GM06990 (cell line): Measurements from ENCODE around the gene ASTE1.

Experiments
- DNase-seq: peaks from one replicate; pipeline ENCODE4 v3.0.0-alpha.2; 2011; ENCODE audit not compliant: insufficient read length; ENCODE audit errors: extremely low read depth
- H3K27me3 ChIP-seq: replicated peaks from 2 replicates; pipeline ENCODE4 v1.6.0; 2011; ENCODE audit warnings: low read length; ENCODE audit not compliant: control insufficient read depth, insufficient read depth
- H3K36me3 ChIP-seq: 2 replicates; pipeline ENCODE4 v1.5.1; 2011; ENCODE audit warnings: low read length; ENCODE audit not compliant: control insufficient read depth, insufficient read depth
- H3K4me3 ChIP-seq: replicated peaks from 2 replicates; pipeline ENCODE4 v1.5.1; 2011; ENCODE audit warnings: low read depth, mild to moderate bottlenecking, control low read depth, low read length
- TF ChIP-seq, protein P1 (sequence below): IDR thresholded peaks from 2 replicates; pipeline ENCODE4 v1.5.1; 2011; ENCODE audit warnings: low read length, control low read depth, mild to moderate bottlenecking, inconsistent platforms; ENCODE audit not compliant: insufficient read depth, poor library complexity, severe bottlenecking

Gene ASTE1, protein sequence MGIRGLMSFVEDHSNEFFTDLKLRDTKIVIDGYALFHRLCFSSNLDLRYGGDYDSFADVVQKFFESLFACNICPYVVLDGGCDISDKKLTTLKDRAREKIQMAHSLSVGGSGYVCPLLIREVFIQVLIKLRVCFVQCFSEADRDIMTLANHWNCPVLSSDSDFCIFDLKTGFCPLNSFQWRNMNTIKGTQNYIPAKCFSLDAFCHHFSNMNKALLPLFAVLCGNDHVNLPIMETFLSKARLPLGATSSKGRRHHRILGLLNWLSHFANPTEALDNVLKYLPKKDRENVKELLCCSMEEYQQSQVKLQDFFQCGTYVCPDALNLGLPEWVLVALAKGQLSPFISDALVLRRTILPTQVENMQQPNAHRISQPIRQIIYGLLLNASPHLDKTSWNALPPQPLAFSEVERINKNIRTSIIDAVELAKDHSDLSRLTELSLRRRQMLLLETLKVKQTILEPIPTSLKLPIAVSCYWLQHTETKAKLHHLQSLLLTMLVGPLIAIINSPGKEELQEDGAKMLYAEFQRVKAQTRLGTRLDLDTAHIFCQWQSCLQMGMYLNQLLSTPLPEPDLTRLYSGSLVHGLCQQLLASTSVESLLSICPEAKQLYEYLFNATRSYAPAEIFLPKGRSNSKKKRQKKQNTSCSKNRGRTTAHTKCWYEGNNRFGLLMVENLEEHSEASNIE

DNA sequence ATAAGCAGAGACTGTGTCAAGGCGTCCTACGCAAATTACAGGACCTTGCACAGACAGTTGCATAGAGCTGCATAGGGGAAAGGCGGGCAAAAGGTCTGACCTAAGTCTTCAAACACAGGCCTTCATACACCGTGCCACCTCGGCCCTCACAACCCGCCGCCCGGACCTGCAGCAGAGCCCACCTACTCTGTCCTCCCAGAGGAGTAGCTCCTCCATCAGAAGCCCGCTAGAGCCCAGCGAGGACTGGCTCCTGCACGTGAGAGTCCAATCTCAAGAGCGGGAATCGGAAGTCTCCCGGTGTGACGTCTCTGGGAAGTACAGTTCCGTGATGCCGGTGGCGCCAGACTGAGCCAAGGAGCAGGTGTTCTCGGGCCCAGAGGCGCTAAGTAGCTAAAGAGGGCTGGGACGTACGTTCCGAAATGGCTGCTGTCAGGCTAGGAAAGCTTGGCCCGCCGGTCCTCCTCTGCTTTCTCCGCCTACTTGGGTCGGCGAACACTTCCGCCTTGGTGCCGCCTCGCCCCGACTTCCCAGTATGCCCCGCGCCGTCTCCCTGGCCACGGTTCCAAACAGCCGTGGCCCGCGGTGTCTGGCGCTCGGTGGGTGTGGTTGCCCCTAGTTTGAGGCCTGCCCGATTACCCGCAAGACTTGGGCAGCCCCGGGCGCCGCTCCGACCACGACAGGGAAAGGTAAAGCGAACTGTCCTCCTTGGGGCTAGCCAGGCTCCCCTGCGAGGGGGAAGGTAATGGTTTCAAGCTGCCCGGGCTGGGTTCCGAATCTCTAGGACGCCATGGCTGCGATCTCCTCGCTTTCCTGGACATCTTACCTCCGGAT, at the start of gene ASTE1, which contains the start of gene NEK11:
ASTE1 (minus strand) TSS at position 505 of the 831 bp plus-strand sequence. CDS start 1,519 bp downstream, outside the sequence.
NEK11 (plus strand) TSS at position 557 of the 831 bp plus-strand sequence. CDS start 2,832 bp downstream, outside the sequence.
- Histone ChIP-seq H3K36me3 (no peaks in the 10 kb centered on the region; the same call in 1 of the 2 replicates), H3K27me3 (no peaks in the 10 kb centered on the region), H3K4me3 (peak within 1 kb of the TSS; percentile 93)
- TF ChIP-seq, protein P1, sequence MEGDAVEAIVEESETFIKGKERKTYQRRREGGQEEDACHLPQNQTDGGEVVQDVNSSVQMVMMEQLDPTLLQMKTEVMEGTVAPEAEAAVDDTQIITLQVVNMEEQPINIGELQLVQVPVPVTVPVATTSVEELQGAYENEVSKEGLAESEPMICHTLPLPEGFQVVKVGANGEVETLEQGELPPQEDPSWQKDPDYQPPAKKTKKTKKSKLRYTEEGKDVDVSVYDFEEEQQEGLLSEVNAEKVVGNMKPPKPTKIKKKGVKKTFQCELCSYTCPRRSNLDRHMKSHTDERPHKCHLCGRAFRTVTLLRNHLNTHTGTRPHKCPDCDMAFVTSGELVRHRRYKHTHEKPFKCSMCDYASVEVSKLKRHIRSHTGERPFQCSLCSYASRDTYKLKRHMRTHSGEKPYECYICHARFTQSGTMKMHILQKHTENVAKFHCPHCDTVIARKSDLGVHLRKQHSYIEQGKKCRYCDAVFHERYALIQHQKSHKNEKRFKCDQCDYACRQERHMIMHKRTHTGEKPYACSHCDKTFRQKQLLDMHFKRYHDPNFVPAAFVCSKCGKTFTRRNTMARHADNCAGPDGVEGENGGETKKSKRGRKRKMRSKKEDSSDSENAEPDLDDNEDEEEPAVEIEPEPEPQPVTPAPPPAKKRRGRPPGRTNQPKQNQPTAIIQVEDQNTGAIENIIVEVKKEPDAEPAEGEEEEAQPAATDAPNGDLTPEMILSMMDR: no peak
- DNase-seq: peak; percentile 86

DNA sequence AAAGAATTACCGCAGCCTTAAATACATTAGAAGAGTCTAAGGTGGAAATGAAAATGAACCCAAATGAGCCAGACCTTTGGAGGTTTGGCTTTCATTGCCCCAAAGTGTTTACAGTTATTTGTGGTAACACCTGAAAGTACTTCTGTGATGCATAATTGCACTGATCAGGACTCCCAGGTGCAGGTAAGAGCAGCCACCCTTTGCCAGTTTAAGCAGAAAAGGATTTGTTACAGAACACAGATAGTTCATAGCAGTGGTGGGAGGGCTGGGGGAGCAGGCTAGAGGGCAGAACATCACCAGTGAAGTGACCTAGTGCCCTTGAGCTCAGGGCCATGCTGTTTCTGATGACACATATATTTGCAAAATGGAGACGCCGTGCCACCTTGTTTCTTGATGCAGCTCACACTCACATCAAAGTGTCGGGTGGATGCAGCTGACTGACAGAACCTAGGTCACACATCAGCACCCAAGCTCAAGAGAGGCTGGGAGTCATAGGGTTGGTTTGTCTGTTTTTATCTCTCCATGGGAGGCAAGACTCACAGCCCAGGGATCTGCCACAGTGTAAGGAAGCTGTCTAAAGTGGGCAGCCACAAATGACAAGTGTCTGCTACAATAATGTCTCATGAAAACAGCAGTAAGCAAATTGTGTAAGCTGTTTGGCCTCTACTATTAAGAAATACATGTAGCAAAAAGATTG, 49.2 kb upstream of the ASTE1 start:
- no peaks in the 10 kb centered on the region; the same call in 1 of the 2 replicates for H3K27me3 ChIP-seq
- TF ChIP-seq, protein P1: no peak
- no peak for DNase-seq
- H3K36me3 ChIP-seq: no peaks in the 10 kb centered on the region
- H3K4me3 ChIP-seq: no peak overlapping the region

DNA sequence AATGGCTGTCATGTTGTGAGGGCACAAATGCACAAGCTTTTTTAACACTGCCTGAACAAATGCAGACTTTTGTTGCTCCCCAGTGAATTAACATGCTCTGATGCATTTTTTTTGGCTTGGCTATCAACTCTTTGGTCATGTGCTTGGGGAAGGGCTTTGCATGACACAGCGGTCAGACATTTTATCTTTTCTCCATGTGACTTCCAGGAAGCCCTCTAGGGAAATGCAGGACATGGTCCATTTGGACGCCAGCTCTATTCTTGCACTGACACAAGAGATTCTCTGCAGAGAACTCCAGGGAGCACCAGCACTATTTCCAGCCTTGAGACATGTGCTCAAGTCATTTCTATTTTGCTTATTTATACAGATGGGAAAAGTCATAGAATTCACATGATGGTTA, 46.2 kb upstream of the ASTE1 start:
- no peak for DNase-seq
- no peaks in the 10 kb centered on the region for H3K27me3 ChIP-seq
- TF ChIP-seq, protein P1: no peak
- no peaks in the 10 kb centered on the region for H3K36me3 ChIP-seq
- no peak overlapping the region for H3K4me3 ChIP-seq

DNA sequence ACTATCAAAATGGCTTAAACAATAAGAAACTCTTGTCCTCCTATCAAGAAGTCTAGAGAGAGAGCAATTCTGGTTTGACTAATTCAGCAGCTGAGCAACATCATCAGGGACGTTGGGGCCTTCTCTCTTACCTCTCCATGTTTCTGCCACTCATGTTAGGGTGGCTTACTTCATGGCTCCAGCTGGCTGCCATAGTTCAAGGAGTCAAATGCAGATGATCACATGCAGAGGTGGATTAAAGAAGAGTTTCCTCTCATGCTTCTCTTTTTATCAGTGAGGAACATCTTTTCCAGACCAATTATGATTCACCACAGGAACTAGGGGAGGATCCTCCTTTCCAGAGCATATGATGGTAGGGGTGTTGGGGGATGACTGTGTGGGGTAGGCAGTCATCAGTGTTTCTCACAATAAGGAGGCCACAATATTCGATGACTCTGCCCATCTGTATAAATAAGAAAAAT, 45.5 kb upstream of the ASTE1 start:
- no peak for DNase-seq
- TF ChIP-seq, protein P1: no peak
- Histone ChIP-seq H3K36me3 (no peaks in the 10 kb centered on the region), H3K27me3 (no peaks in the 10 kb centered on the region), H3K4me3 (no peak overlapping the region)

DNA sequence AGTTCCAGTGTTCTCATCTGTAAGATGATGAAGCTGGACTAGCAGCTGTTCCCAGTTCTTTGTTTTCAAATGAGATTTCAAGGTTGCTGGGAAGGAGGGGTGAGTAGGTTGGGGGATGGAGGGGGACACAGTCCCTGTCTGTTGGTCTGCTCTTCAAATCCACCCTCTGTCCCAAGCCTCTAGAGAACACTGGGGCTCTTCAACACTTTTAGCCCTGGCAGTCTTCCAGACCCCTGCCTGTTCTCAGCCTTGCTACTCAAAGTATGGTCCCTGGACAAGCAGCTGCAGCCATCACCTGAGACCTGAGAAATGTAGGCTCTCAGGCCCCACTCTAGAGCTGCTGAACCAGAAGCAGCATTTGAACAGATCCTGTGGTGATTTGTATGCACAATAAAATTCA, 41.4 kb upstream of the ASTE1 start:
- no peak overlapping the region for H3K4me3 ChIP-seq
- no peaks in the 10 kb centered on the region for H3K27me3 ChIP-seq
- no peak for DNase-seq
- no peaks in the 10 kb centered on the region for H3K36me3 ChIP-seq
- TF ChIP-seq, protein P1: no peak
